Measurements from ENCODE around the gene MARS1. TPM values are rescaled to one million over a fixed set of nuclear protein-coding genes. Genes with fewer than 3 reads are reported as not detected.
A peak's percentile ranks its signal among the peaks of the same experiment; 100 is the strongest.

The MARS1 gene
- total RNA-seq, 4 donors from 2014 or later, result 55.2 to 173 (median 97.8) TPM

DNA sequence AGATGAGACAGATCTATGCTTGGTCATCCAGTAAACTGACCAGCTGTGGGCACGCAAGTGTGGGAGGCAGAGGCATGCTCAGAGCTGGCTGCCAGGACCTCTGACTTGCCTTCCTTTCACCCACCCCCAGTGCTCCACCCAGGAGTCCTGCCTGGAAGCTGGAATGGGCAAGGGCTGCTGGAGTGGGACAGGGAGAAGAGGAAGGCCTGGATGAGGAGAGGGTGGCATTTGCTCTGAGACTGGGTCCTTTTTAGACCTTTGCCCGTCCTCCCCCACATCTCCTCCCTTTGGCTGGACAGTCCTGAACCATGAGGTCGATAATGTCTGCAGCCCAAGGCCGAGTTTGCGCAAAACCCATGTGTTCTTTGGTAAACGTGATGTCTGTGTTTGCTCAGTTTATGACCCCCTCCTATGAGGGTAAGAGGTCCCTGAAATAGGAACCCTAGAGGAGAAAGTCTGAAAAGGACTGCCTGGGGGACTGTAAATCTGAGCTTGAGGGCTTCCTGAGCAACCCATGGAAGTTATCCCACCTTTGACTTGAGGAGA, 36.6 kb upstream of the MARS1 start:
- no peak for TF ChIP-seq POLR2A (IDR thresholded peaks at IDR 0.05)
- TF ChIP-seq, protein P1, sequence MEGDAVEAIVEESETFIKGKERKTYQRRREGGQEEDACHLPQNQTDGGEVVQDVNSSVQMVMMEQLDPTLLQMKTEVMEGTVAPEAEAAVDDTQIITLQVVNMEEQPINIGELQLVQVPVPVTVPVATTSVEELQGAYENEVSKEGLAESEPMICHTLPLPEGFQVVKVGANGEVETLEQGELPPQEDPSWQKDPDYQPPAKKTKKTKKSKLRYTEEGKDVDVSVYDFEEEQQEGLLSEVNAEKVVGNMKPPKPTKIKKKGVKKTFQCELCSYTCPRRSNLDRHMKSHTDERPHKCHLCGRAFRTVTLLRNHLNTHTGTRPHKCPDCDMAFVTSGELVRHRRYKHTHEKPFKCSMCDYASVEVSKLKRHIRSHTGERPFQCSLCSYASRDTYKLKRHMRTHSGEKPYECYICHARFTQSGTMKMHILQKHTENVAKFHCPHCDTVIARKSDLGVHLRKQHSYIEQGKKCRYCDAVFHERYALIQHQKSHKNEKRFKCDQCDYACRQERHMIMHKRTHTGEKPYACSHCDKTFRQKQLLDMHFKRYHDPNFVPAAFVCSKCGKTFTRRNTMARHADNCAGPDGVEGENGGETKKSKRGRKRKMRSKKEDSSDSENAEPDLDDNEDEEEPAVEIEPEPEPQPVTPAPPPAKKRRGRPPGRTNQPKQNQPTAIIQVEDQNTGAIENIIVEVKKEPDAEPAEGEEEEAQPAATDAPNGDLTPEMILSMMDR (IDR thresholded peaks at IDR 0.05), result no peak
- WGBS, 2 donors, result 74 to 83% methylated on average over 6 of the region's 6 CpGs
- intact Hi-C loops (cut with DNase I), result loop anchor here (5.0 kb wide), 2 partner anchors 144 to 184 kb away; no protein-coding TSS in a partner anchor
- Histone ChIP-seq H3K27ac (no peak overlapping the region), H3K4me3 (replicated peaks in 1 of 3) (no peak overlapping the region), H3K27me3 (no peaks in the 10 kb centered on the region), H3K9me3 (no peaks in the 10 kb centered on the region), H3K4me1 (peaks cover 5 to 6% of the 10 kb centered on the region in 2 donors), H3K36me3 (no peaks in the 10 kb centered on the region)
- no peak for DNase-seq

GRCh38 chr12:57452181-57452936, 35.5 kb upstream of the MARS1 start:
- no peak overlapping the region for H3K27ac ChIP-seq
- TF ChIP-seq, protein P1 (IDR thresholded peaks at IDR 0.05), result no peak
- TF ChIP-seq POLR2A (IDR thresholded peaks at IDR 0.05), result no peak
- WGBS, 2 donors, result 32 to 37% methylated on average over 8 to 9 of the region's 9 CpGs
- intact Hi-C loops (cut with DNase I), result loop anchor here (5.0 kb wide), 2 partner anchors 145 to 185 kb away; no protein-coding TSS in a partner anchor
- H3K36me3 ChIP-seq, result no peaks in the 10 kb centered on the region
- no peaks in the 10 kb centered on the region for H3K9me3 ChIP-seq
- H3K4me1 ChIP-seq, result no peaks in the 10 kb centered on the region
- no peak overlapping the region for H3K4me3 ChIP-seq (replicated peaks in 1 of 3)
- H3K27me3 ChIP-seq, result no peaks in the 10 kb centered on the region
- DNase-seq, result no peak

DNA sequence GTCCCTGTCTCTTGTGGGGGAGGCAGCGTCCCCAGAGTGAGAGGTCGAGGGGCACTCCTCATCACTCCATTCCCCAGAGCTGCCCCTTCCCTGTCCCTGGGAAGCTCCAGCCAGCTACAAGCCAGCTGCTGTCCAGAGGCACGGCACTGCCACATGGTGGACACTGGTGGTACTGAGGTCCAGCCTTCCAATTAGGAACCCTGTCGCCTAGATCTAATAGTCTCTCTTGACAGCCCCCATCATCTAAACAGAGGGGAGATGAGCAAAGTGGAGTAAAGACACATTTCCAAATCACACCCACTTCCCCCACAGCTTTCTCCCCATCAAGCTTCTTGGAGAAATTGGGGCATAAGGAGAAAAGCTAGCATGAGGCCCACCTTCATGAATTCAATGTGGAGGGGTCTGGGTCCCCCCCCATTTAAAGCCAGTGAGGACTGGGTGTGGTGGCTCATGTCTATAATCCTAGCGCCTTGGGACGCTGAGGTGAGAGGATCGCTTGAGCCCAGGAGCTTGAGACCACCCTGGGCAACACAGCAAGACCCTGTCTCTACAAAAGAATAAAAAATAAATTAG, 34.8 kb upstream of the MARS1 start:
- no peaks in the 10 kb centered on the region for H3K9me3 ChIP-seq
- no peaks in the 10 kb centered on the region for H3K4me1 ChIP-seq
- H3K27ac ChIP-seq, result no peak overlapping the region
- intact Hi-C loops (cut with DNase I), result loop anchor here (5.0 kb wide), 2 partner anchors 146 to 186 kb away; no protein-coding TSS in a partner anchor
- H3K27me3 ChIP-seq, result no peaks in the 10 kb centered on the region
- 14 to 24% methylated on average over 4 to 7 of the region's 7 CpGs for WGBS, 2 donors
- peak; percentile 81 for DNase-seq
- TF ChIP-seq POLR2A (IDR thresholded peaks at IDR 0.05), result no peak
- TF ChIP-seq, protein P1 (IDR thresholded peaks at IDR 0.05), result peak; percentile 76 to 95 (median 90)
- no peaks in the 10 kb centered on the region for H3K36me3 ChIP-seq
- H3K4me3 ChIP-seq (replicated peaks in 1 of 3), result no peak overlapping the region

DNA sequence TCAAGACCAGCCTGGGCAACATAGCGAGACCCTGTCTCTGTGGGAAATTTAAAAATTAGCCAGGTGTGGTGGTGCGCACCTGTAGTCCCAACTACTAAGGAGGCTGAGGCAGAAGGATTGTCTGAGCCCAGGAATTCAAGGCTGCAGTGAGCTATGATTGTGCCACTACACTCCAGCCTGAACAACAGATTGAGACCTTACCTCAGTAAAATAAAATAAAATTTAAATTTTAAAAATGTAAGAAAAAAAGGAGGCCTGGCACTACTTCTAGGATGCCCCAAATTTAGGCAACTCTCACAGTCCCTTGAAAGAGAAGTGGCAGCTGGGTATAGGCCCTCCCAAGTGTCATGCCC, 33.7 kb upstream of the MARS1 start:
- no peak for TF ChIP-seq POLR2A (IDR thresholded peaks at IDR 0.05)
- TF ChIP-seq, protein P1 (IDR thresholded peaks at IDR 0.05), result no peak
- no peak for DNase-seq
- H3K27me3 ChIP-seq, result no peaks in the 10 kb centered on the region
- H3K27ac ChIP-seq, result no peak overlapping the region
- H3K4me3 ChIP-seq (replicated peaks in 1 of 3), result no peak overlapping the region
- WGBS, 2 donors, result 96 to 98% methylated on average over 2 of the region's 2 CpGs
- no peaks in the 10 kb centered on the region for H3K36me3 ChIP-seq
- intact Hi-C loops (cut with DNase I), result loop anchor here (5.0 kb wide), 2 partner anchors 147 to 187 kb away; no protein-coding TSS in a partner anchor
- peaks cover 5% of the 10 kb centered on the region in 2 donors for H3K4me1 ChIP-seq
- no peaks in the 10 kb centered on the region for H3K9me3 ChIP-seq
